NCI-H510A treated with DMSO at 0.1 percent for 48 hours (cell line): ENCODE data around the gene SHROOM1.

Experiments
- DNase-seq: peaks from one replicate; lab custom pipeline; 2025; lab: John Stamatoyannopoulos, UW

SHROOM1 gene

DNA sequence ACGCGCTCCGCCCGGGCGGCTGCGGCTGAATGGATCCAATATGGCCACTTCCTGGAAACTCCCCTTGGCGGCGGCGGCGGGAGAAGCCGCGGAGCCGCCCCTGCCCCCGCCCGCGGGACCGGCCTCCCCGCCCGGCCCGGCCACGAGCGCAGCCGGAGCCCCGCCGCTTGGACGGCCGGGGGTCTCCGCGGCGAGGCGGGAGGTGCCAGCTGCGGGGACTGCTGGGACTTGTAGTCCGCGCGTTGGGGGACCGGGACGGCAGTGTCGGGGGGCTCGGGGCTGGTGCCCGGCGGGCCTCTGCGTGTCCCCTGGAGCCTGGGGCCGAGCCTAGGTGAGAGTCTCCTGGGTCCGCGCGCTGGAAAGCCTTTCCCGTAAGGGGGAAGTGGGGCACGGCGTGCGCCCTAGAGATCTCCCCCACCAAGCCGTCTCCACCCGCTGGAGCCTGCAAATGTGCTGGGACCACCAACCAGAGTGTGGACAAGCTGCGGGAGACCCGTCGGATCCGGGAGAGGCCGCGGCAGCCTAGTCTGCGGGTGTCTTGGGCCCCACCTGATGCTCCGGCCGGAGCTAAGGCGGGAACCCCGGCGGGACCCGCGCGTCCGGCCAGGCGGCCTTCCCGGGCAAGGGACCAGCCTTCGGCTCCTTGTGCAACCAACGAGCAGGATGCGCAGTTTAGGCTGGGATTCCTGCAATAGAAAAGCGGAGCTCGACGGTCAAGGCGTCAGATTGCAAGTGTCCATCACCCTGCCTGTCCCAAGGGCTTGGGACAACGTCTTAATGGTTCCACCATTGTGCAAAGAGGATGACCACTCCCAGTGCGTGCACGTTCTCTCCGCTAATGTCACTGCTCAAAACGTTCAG is 53.0 kb downstream of the SHROOM1 start, which contains the start of gene SEPTIN8:
Gene SEPTIN8 (minus strand): TSS at position 31 of the 861 bp plus-strand sequence. CDS start 102 bp downstream, outside the sequence.
- no peak for DNase-seq

DNA sequence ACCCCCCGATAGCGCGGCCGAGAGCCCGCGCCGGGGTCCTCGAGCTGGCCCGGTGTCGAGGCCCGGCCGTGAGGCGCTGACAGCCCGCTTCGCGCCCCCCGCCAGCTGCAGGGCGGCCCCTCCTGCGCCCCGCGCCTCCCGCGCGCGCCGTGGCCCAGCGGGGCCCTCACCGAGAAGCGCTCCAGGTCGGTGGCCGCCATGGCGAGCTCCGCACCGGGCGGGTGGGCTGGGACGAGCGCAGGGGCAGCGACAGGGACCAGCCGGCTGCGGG is 53.6 kb downstream of the SHROOM1 start:
- no peak for DNase-seq

DNA sequence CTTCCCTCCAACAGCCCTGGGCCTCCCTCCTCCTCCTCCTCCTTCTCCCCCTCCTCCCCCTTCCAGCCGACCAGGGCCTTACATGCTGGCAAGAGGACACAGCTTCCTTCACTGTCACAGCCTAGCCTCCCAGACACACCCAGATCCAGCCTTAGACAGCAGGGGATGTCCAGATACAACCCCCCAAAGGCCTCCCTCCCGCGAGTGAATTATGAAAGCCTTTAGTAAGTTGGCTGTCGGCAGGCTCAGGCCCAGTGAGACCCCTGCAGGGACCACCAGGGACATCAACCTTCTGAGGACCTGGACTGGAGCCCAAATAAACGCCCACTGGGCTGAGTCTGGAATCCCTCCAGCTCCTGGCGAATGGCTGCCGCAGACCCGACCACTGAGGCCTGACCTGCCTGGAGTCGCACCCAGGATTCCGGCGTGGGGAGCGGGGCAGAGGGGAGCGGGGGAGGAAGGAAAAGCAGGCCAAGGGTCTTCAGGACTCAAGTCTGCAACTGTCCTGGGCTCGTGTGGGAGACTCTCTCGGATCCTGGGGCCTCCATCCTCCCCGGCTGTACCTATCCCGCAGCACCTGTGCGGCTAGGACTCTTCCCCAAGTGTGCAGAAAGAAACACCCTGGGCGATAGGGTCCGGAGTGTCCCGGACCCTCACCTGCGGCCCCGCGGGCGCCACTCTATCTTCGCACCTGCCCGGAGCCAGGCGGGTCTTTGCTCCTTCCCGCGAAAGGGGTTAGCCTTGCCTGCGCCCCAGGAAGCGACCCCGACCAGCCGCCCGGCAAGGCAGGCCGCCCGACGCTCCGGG is 54.1 kb downstream of the SHROOM1 start:
- DNase-seq, result no peak

DNA sequence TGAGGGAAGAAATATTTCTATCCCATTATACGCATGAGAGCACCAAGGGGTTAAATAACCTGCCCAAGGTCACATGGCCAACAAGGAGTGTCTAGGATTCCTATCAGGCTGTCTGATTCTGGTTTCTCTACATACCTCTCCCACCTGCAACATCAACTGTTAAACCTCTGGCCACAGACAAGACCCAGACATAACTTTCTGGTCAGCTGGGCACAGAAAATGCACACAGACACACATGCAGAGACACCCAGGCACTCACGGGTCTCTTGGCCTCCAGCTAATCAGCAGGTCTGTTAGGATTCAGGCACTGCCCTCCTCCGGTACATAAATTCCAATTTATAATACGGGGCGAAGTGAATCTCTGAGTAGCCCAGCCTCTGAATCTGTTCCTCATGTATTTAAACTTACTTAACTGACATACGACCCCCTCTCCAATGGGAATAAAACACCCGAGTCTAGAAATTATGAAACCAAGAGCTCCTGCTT is 54.9 kb downstream of the SHROOM1 start:
- no peak for DNase-seq

DNA sequence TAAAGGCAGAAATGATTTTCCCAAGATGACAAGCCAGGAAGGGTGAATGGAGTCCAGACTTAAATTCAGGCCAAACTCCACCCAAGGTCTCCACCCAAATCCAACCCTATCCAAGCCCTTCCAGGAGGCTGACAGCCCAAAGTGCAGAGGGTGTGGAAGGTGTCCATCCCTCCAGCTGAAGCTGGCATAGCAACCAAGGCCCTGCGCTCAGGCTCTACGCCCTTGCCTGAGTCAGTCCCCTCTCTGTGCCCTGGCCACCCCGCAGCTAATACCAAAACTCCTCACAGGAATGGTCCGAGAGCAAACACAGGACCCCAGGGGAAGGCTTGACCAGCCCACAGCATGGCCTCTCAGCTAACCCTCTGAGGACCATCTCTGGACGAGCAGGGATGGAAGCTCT is 55.6 kb downstream of the SHROOM1 start:
- no peak for DNase-seq

DNA sequence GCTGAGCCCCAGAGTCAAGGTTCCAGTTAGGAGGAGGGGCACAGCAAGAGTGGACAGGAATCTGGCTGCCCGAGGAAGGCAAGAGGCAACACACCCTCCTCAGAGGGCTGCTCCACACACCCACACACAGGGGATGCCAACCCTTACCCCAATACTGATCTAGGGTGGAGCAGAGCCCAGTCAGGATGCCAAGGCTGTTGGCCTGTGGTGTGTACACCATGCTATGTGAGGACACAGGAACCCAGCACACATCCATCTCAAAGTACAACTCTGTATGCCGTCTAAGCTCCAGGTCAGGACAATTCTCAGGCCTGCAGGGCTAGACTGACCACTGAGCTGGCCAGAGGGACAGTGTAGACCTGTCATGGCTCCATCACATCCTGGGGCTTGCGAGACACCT is 56.0 kb downstream of the SHROOM1 start:
- DNase-seq, result no peak

DNA sequence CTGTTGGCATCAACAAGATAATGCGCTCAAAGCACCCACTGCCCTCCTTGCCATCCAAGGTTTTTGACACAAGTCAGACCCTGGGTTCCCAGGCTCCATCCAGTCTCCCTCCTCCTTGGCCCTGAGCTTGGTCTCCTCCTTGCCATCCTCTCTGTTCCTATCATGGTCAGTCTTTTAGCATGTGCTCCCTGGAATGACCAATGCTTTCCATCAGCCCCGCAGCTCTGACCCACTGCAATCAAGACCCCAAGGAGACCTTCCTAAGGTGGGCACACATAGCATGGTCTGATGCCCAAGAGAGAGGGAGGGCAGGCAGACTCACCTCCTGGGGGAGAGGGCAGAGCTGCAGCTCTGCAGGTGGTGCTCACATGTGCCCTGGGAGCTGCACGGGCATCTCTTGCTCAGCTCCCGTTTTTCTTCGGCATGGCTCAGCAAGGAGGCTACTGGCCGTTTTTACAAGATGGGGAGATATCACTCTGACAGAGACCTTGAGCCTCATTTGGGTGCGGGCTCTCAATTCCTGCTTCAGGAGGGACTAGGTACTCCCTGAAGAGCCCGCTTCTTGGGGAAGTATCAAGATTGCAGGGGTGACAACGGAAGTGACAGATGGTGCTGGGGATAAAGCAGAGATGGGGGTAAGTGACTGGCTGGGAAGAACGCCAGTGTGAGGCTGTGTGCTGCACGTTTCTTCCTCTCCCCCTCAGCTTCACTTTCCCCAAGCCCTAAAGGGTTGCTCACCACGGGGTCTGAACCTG is 56.7 kb downstream of the SHROOM1 start:
- DNase-seq, result no peak

DNA sequence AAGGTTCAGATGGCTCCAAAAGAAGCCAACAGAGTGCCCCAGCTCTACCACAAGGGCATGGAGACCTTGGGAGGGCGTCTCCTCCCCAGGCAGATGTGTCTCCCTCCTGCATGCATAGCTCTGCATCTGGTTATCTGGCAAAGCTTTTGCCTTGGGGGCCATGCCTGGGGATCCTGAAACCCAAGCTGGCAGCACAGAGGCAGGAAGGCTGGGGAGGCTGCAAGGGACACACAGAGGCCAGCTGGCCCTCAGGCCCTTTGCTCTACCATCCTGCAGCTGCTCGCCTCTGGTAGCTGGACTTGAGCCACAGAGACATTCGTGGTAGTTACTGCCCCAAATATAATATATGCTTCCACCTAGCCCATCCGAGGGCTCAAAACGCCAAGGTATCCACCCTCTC is 57.3 kb downstream of the SHROOM1 start:
- DNase-seq, result no peak

DNA sequence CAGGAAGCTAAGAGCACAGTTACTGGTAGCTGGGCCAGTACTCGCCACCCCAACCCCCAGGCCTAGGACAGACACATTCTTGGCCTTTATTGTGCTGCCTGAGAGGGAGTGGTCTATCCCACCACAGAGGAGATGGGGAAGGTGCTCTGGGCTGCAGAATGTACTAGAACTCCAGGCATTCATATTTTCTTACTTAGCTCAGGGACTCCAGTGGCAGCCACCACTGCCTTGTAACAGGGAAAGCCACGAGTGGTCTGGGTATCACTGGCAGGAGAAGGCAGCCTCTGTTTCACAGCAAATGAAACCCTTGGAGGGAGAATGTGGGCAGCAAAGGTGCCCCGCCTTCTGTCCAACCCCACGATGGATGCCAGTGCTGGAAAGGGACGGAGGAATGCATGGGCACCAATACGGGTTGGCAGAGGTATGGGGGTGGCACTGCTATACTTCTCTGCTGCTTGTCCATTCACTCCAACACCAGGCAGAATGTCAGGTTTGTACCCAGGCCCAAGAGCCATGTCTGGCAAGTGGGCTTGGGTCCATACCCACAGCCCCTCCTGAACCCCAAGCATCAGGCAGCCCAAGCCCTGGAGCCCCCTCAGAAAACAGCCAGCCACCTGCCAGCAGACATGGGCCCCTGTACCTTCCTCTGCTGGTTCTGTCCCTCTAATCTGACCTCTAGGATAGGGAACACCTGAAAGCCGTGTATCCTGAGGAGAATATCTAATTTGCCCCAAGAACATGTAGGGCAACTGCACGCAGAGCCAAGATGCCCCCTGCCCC is 58.0 kb downstream of the SHROOM1 start:
- no peak for DNase-seq
